Measurements from ENCODE around the gene SH3BGRL2. TPM values are rescaled to one million over a fixed set of nuclear protein-coding genes. Genes with fewer than 3 reads are reported as not detected.

SH3BGRL2 gene
- polyA plus RNA-seq, 1 donor (not counting 4 experiments of a cell fraction or from before 2014, with no cell fraction given) = 3.8 TPM

DNA sequence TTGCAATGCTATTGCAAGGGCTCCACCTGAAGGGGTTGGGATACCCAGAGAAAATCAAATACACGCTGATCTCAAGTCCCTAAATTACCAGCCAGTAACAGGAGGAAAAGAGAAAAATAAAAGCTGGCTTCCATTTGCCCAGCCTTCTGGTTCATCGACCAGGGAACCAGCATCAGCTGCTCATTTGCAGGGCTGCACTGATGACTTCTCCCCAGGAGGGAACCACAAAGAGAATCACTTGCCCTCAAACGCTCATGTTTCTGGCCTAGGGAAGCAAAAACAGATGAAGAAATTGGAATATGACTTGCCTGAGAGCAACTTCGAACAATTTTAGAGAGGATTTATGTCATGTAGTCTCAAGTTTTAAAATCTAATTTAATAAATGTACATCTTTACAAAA, 119.7 kb downstream of the SH3BGRL2 start:
- Histone ChIP-seq H3K36me3 (ENCODE audit: control insufficient read depth in 2 of 2, extremely low read depth in 1 of 2, insufficient read depth in 2 of 2, low read length in 2 of 2) (no peaks in the 10 kb centered on the region), H3K9me3 (ENCODE audit: control insufficient read depth, low read depth, low read length) (no peaks in the 10 kb centered on the region), H3K9ac (ENCODE audit: control insufficient read depth, extremely low read depth, insufficient read depth, low read length) (no peak overlapping the region), H3K27me3 (ENCODE audit: control insufficient read depth, extremely low read depth, insufficient read depth, low read length) (peaks cover 8% of the 10 kb centered on the region), H3K27ac (ENCODE audit: control insufficient read depth, insufficient read depth, low read length) (no peak overlapping the region), H3K79me2 (ENCODE audit: control insufficient read depth, insufficient read depth, low read length) (no peaks in the 10 kb centered on the region), H3K4me2 (ENCODE audit: control insufficient read depth, extremely low read depth, insufficient read depth, low read depth, low read length) (no peak overlapping the region), H3K4me3 (ENCODE audit: control insufficient read depth in 2 of 3, extremely low read depth in 1 of 3, insufficient read depth in 2 of 3, low read depth in 1 of 3, low read length in 3 of 3) (no peak overlapping the region), H4K20me1 (ENCODE audit: control insufficient read depth, extremely low read depth, insufficient read depth, low read length) (no peaks in the 10 kb centered on the region), H3K9me1 (ENCODE audit: control insufficient read depth, extremely low read depth, insufficient read depth, low read length) (no peaks in the 10 kb centered on the region), H2AFZ (ENCODE audit: control insufficient read depth, low read length) (no peak overlapping the region), H3K4me1 (ENCODE audit: control insufficient read depth, extremely low read depth, insufficient read depth, low read length) (no peaks in the 10 kb centered on the region)
- dilution Hi-C loops (cut with MboI; ENCODE audit: extremely low pct_ligation_motif_present, low sequenced_read_pairs) = no loop called here
- FAIRE-seq (no peak), DNase-seq (ENCODE audit: low read depth, low spot score) (no peak)
- TF ChIP-seq, protein P1, sequence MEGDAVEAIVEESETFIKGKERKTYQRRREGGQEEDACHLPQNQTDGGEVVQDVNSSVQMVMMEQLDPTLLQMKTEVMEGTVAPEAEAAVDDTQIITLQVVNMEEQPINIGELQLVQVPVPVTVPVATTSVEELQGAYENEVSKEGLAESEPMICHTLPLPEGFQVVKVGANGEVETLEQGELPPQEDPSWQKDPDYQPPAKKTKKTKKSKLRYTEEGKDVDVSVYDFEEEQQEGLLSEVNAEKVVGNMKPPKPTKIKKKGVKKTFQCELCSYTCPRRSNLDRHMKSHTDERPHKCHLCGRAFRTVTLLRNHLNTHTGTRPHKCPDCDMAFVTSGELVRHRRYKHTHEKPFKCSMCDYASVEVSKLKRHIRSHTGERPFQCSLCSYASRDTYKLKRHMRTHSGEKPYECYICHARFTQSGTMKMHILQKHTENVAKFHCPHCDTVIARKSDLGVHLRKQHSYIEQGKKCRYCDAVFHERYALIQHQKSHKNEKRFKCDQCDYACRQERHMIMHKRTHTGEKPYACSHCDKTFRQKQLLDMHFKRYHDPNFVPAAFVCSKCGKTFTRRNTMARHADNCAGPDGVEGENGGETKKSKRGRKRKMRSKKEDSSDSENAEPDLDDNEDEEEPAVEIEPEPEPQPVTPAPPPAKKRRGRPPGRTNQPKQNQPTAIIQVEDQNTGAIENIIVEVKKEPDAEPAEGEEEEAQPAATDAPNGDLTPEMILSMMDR (optimal IDR thresholded peaks at IDR 0.05 in 1 of 3, IDR thresholded peaks at IDR 0.05 in 1 of 3, conservative IDR thresholded peaks at IDR 0.05 in 1 of 3; ENCODE audit: extremely low read depth in 1 of 3, insufficient read depth in 2 of 3, low read length in 3 of 3) = no peak
- no peak for TF ChIP-seq EZH2 (IDR thresholded peaks at IDR 0.05; ENCODE audit: low read length)

Other genes starting within 250 kb of the SH3BGRL2 start
- gene LCA5, start 93.9 kb upstream of the SH3BGRL2 start, polyA plus RNA-seq = 0.87 to 1.6 TPM (median 1.0 TPM) in 3 replicates